Immature natural killer cell (primary cell): ENCODE data around the gene ZDHHC24. TPM values are rescaled to one million over a fixed set of nuclear protein-coding genes. Genes with fewer than 3 reads are reported as not detected.

Experiments used
- DNase-seq, 3 donors: peaks; one replicate each; pipeline ENCODE4 v3.0.0; 2022; ENCODE audit warnings: mixed read lengths in 1 of 3
- H3K27ac Mint-ChIP-seq, 6 donors: one replicate each; pipeline ENCODE4 v1.8.0; 2020; ENCODE audit warnings: mixed read lengths in 6 of 6, mild to moderate bottlenecking in 5 of 6, inconsistent platforms in 4 of 6, moderate library complexity in 3 of 6
- H3K27me3 Mint-ChIP-seq, 3 donors: one replicate each; pipeline ENCODE4 v1.8.0; 2020 to 2021; ENCODE audit warnings: low read depth in 3 of 3, mild to moderate bottlenecking in 3 of 3, mixed read lengths in 3 of 3, moderate library complexity in 3 of 3, inconsistent platforms in 1 of 3
- H3K36me3 Mint-ChIP-seq, 3 donors: one replicate each; pipeline ENCODE4 v1.8.0; 2020; ENCODE audit warnings: mixed read lengths in 3 of 3, inconsistent platforms in 2 of 3, mild to moderate bottlenecking in 2 of 3
- H3K4me1 Mint-ChIP-seq, 2 donors: one replicate each; pipeline ENCODE4 v1.8.0; 2020; ENCODE audit warnings: inconsistent platforms in 2 of 2, mild to moderate bottlenecking in 2 of 2, mixed read lengths in 2 of 2, moderate library complexity in 1 of 2
- H3K4me3 Mint-ChIP-seq, 5 donors: one replicate each; pipeline ENCODE4 v1.8.0; 2020; ENCODE audit warnings: mild to moderate bottlenecking in 5 of 5, mixed read lengths in 5 of 5, inconsistent platforms in 3 of 5, moderate library complexity in 3 of 5
- H3K9me3 Mint-ChIP-seq, 6 donors: one replicate each; pipeline ENCODE4 v1.8.0; 2020; ENCODE audit warnings: mild to moderate bottlenecking in 6 of 6, mixed read lengths in 6 of 6, inconsistent platforms in 4 of 6, moderate library complexity in 3 of 6
- polyA plus RNA-seq, 3 donors: library from polyadenylated mRNA; unstranded; fragments of 300-500 nt; fragmentation: Illumina TruSeq; gene quantifications; one replicate each; pipeline ENCODE4 v1.2.3, GENCODE V29; 2021

Gene ZDHHC24
- polyA plus RNA-seq, 3 donors from 2014 or later, result 19.8 to 28.0 (median 24.7) TPM

DNA sequence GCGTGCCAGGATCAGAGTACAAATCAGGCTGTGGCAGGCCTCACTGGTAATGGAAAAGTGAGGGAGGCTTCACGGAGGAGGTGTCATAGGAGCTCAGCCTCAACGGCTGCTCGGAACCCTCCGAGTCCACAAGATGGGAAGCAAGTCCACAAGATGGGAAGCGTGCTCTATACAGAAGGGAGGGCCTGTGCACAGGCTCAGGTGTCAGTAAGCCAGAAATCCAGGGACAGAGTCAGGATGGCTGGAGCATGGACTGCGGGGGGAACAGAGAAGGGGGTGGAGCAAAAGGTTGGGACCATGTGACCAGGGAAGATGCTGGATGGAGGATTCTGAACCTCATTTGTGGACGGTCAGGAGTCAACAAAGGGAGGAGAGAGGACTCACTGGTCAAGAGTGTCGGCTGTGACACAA is 69.0 kb downstream of the ZDHHC24 start:
- no peaks in the 10 kb centered on the region for H3K36me3 Mint-ChIP-seq
- peaks cover 21 to 27% of the 10 kb centered on the region in 2 donors for H3K4me1 Mint-ChIP-seq
- peaks cover 0 to 7% (median 0%) of the 10 kb centered on the region in 3 donors for H3K27me3 Mint-ChIP-seq
- peak overlapping the region in 1 of 5 donors; percentile 65 for H3K4me3 Mint-ChIP-seq
- no peak overlapping the region for H3K27ac Mint-ChIP-seq
- no peaks in the 10 kb centered on the region for H3K9me3 Mint-ChIP-seq
- no peak for DNase-seq

DNA sequence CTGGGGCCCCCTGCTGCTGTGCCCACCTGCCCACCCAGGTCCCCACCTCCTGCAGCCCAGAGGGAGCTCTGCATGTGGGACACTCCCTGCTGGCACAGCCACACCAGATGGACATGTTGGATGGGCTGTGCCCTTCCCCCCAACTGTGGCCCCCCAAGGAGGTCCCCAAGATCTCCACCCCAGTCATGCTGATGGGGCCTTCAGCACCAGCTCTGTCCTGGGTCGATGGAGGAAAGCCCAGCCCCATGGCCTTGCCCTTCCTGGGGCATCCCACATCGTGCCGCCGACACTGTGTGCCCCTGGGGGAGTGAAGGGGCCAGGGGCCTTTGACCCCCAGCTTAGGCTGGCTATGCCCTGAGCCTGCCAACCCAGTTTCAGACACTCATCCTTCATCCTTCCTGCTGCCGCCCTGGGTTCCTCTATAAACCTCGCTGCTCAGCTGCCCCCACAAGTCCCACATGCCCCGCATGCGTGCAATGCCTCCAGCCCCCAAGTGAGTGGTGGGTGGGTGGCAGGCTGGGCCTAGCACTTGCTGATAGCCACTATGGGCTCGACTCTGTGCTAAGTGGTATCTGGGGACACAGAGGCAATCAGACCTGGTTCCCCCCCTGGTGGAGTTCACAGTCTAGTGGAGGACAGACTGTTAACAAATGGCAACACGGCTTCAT is 69.5 kb downstream of the ZDHHC24 start:
- no peaks in the 10 kb centered on the region for H3K9me3 Mint-ChIP-seq
- peaks cover 21 to 27% of the 10 kb centered on the region in 2 donors for H3K4me1 Mint-ChIP-seq
- H3K4me3 Mint-ChIP-seq, result peak overlapping the region in 1 of 5 donors; percentile 65
- no peak overlapping the region for H3K27ac Mint-ChIP-seq
- no peak for DNase-seq
- peaks cover 0 to 7% (median 0%) of the 10 kb centered on the region in 3 donors for H3K27me3 Mint-ChIP-seq
- H3K36me3 Mint-ChIP-seq, result no peaks in the 10 kb centered on the region

DNA sequence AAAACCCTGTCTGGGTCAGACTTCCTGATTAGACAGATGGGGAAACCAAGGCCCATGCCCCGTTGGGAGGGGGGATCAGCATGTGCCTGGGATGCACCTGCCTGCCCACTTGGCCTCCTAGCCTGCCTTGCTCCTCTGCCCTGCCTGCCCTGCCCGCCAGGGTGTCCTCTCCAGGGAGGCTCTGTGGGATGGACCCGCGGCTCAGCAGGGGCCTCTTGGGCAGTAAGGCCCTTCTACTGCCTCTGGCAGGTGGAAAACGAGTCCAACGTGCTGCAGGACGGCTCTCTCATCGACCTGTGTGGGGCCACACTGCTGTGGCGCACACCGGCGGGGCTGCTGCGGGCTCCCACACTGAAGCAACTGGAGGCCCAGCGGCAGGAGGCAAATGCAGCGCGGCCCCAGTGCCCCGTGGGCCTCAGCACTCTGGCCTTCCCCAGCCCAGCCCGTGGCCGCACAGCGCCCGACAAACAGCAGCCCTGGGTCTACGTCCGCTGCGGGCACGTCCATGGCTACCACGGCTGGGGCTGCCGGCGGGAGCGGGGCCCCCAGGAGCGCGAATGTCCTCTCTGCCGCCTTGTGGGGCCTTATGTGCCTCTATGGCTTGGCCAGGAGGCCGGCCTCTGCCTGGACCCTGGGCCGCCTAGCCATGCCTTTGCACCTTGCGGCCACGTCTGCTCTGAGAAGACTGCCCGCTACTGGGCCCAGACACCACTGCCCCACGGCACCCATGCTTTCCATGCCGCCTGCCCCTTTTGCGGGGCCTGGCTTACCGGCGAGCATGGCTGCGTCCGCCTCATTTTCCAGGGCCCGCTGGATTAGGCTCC is 70.3 kb downstream of the ZDHHC24 start:
- peaks cover 17 to 21% of the 10 kb centered on the region in 2 donors for H3K4me1 Mint-ChIP-seq
- DNase-seq, result no peak
- H3K4me3 Mint-ChIP-seq, result no peak overlapping the region
- H3K36me3 Mint-ChIP-seq, result no peaks in the 10 kb centered on the region
- no peak overlapping the region for H3K27ac Mint-ChIP-seq
- peaks cover 0 to 7% (median 0%) of the 10 kb centered on the region in 3 donors for H3K27me3 Mint-ChIP-seq
- no peaks in the 10 kb centered on the region for H3K9me3 Mint-ChIP-seq

DNA sequence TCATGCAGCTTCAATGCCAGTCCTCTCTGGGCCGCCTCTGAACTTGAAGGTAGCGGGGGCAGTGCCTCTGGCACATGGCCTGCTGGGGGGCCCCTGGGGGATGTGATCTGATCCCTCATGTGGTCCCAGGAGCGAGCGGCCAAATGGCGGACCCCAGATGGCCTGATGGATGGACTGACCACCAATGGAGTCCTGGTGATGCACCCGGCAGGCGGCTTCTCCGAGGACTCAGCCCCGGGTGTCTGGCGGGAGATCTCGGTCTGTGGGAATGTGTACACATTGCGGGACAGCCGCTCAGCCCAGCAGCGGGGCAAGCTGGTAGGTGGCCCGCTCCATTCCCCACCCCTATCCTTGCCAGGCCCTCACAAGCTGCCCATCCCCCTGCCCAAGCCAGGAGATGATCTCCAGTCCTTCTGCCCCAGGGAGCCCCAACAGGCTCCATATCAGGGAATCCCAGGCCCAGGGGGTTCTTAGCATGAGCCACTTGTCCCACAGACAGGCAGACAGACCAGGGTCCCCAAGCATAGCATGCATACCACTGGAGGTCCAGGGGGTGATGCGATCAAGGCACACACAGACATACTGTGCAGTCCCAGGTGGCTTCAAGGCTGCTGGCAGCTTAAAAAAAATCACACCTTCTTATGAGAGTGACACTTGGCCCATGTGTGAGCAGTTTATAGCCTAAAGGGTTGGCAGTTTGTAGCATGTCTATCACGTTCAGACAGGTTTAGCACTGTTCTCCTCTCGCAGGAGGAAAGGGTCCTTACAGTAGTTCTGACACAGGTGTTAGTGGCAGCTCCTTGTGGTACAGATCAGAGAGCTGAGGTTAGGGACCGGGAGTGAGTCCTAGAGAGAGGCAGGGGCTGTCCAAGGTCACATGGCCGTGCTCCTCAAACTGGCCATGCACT is 72.0 kb downstream of the ZDHHC24 start:
- DNase-seq, result no peak
- Mint-ChIP-seq H3K9me3 (no peaks in the 10 kb centered on the region), H3K27me3 (no peaks in the 10 kb centered on the region), H3K4me3 (no peak overlapping the region), H3K27ac (no peak overlapping the region), H3K4me1 (peaks cover 3 to 5% of the 10 kb centered on the region in 2 donors), H3K36me3 (no peaks in the 10 kb centered on the region)

DNA sequence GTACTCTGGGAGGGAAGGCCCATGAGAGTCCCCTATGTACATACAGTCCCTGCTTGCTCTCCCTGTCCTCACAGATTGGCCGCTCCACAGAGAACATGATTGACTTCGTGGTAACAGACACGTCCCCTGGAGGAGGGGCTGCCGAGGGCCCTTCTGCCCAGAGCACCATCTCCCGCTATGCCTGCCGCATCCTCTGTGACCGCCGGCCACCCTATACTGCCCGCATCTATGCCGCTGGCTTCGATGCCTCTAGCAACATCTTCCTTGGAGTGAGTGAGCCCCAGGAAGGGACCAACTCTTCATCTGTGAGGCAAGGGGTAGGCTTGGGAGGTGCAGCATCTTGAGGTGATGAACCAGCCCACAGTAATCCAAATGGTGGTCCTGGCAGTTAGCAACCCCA is 72.7 kb downstream of the ZDHHC24 start:
- no peak overlapping the region for H3K27ac Mint-ChIP-seq
- no peaks in the 10 kb centered on the region for H3K36me3 Mint-ChIP-seq
- no peak overlapping the region for H3K4me3 Mint-ChIP-seq
- H3K9me3 Mint-ChIP-seq, result no peaks in the 10 kb centered on the region
- H3K4me1 Mint-ChIP-seq, result peaks cover 4 to 5% of the 10 kb centered on the region in 2 donors
- no peaks in the 10 kb centered on the region for H3K27me3 Mint-ChIP-seq
- DNase-seq, result no peak

DNA sequence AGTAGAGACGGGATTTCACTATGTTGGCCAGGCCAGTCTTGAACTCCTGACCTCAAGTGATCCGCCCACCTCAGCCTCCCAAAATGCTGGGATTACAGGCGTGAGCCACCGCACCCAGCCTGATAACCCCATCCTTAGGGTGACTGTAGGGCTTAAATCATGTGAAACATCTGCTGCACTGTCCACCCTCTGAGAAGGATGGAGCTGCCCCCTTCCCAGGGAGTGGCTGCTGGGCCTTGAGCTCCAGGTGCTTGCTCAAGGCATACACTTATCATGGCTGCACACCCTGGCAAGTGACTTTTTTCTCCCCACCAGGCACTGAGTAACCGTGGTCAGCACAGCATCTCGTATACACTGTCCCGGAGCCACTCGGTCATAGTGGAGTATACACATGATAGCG is 73.8 kb downstream of the ZDHHC24 start:
- Mint-ChIP-seq H3K27ac (no peak overlapping the region), H3K4me1 (peaks cover 10 to 13% of the 10 kb centered on the region in 2 donors), H3K9me3 (no peaks in the 10 kb centered on the region), H3K4me3 (no peak overlapping the region), H3K27me3 (peaks cover 0 to 2% (median 0%) of the 10 kb centered on the region in 3 donors), H3K36me3 (no peaks in the 10 kb centered on the region)
- DNase-seq, result no peak

DNA sequence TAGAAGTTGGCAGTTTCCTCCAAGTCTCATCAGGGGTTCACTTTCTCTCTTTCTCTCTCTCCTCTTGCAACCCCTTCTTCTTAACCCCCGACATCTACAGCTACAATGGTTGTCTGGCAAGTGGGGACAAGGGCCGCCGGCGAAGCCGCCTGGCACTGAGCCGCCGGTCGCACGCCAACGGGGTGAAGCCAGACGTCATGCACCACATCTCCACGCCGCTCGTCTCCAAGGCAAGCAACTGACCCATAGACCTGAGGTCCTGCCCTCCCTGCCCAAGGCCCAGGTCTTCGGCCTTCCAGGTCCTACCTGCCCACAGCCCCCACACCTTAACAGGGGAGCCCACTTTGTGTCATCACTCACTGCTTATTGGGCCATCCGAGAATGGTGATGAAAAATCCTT is 74.7 kb downstream of the ZDHHC24 start:
- peaks cover 14 to 17% of the 10 kb centered on the region in 2 donors for H3K4me1 Mint-ChIP-seq
- no peaks in the 10 kb centered on the region for H3K9me3 Mint-ChIP-seq
- no peak for DNase-seq
- H3K4me3 Mint-ChIP-seq, result no peak overlapping the region
- H3K27ac Mint-ChIP-seq, result peak overlapping the region in 1 of 6 donors; percentile 40
- H3K27me3 Mint-ChIP-seq, result peaks cover 2 to 7% (median 2%) of the 10 kb centered on the region in 3 donors
- no peaks in the 10 kb centered on the region for H3K36me3 Mint-ChIP-seq

Other genes starting within 250 kb of the ZDHHC24 start
- not detected for gene CD248, start 229.0 kb downstream of the ZDHHC24 start, polyA plus RNA-seq
- gene RIN1, start 209.6 kb downstream of the ZDHHC24 start, polyA plus RNA-seq, result under 1 TPM in 2 of 3 donors, not detected in 1; 0.17 to 0.20 TPM
- 10 to 100 TPM; 69.3 to 79.8 (median 76.3) TPM for gene BRMS1, start 200.9 kb downstream of the ZDHHC24 start, polyA plus RNA-seq
- 10 to 100 TPM in 1 of 3 donors, 1 to 10 TPM in 2; 7.0 to 11.1 (median 7.4) TPM for gene B4GAT1, start 198.4 kb downstream of the ZDHHC24 start, polyA plus RNA-seq
- gene SLC29A2, start 174.3 kb downstream of the ZDHHC24 start, polyA plus RNA-seq, result under 1 TPM in 2 of 3 donors, not detected in 1; 0.21 to 0.32 TPM
- gene NPAS4, start 125.0 kb downstream of the ZDHHC24 start, polyA plus RNA-seq, result not detected
- 100 to 1,000 TPM in 1 of 3 donors, 10 to 100 TPM in 2; 53.6 to 118 (median 88.6) TPM for gene MRPL11, start 107.2 kb downstream of the ZDHHC24 start, polyA plus RNA-seq
- 1 to 10 TPM; 1.6 to 3.2 (median 1.7) TPM for gene PELI3, start 79.1 kb downstream of the ZDHHC24 start, polyA plus RNA-seq
- 10 to 100 TPM; 44.5 to 54.2 (median 47.6) TPM for gene DPP3, start 65.6 kb downstream of the ZDHHC24 start, polyA plus RNA-seq
- gene BBS1, start 35.4 kb downstream of the ZDHHC24 start, polyA plus RNA-seq, result 1 to 10 TPM; 5.3 to 8.3 (median 6.2) TPM
- gene ACTN3, start 855 bp upstream of the ZDHHC24 start, polyA plus RNA-seq, result under 1 TPM in 1 of 3 donors, not detected in 2; 0.07 TPM
- 10 to 100 TPM; 24.2 to 56.7 (median 48.8) TPM for gene CTSF, start 22.6 kb upstream of the ZDHHC24 start, polyA plus RNA-seq
- gene CCDC87, start 47.0 kb upstream of the ZDHHC24 start, polyA plus RNA-seq, result not detected
- gene CCS, start 47.1 kb upstream of the ZDHHC24 start, polyA plus RNA-seq, result 10 to 100 TPM; 34.3 to 52.8 (median 41.7) TPM
- gene RBM14, start 70.6 kb upstream of the ZDHHC24 start, polyA plus RNA-seq, result 10 to 100 TPM; 51.7 to 96.6 (median 73.2) TPM
- 100 to 1,000 TPM; 251 to 308 (median 255) TPM for gene RBM4, start 92.7 kb upstream of the ZDHHC24 start, polyA plus RNA-seq
- 10 to 100 TPM in 2 of 3 donors, 1 to 10 TPM in 1; 8.6 to 24.6 (median 16.0) TPM for gene RBM4B, start 131.8 kb upstream of the ZDHHC24 start, polyA plus RNA-seq
- not detected for gene SPTBN2, start 183.2 kb upstream of the ZDHHC24 start, polyA plus RNA-seq